Endometrial microvascular endothelial cells (primary cell): ENCODE measurements around the gene ZNF341. TPM values are rescaled to one million over a fixed set of nuclear protein-coding genes. Genes with fewer than 3 reads are reported as not detected.
"Not testable (repeated sequence)": the region's sequence is repeated elsewhere in the genome, so short reads cannot be mapped to it uniquely, and the experiment has no call there.

ENCODE experiments used
- in situ Hi-C: cut with HindIII; loops from 2 replicates; pipeline ENCODE4 v1.10.0; 2017; ENCODE audit warnings: low sequenced_read_pairs, low pct_unique_long_range_greater_than_20kb; ENCODE audit errors: inconsistent ontology term
- total RNA-seq: library from RNA; depleted of rRNA; stranded (reverse); fragments of >200 nt; gene quantifications from one replicate; pipeline ENCODE4 v1.2.3, GENCODE V29; 2015; ENCODE audit errors: inconsistent ontology term

ZNF341 gene
- total RNA-seq, 1 donor from 2014 or later = 1.1 TPM

GRCh38 chr20:33700696-33701441 is 30.9 kb upstream of the ZNF341 start:
- in situ Hi-C loops = not testable (repeated sequence)

DNA sequence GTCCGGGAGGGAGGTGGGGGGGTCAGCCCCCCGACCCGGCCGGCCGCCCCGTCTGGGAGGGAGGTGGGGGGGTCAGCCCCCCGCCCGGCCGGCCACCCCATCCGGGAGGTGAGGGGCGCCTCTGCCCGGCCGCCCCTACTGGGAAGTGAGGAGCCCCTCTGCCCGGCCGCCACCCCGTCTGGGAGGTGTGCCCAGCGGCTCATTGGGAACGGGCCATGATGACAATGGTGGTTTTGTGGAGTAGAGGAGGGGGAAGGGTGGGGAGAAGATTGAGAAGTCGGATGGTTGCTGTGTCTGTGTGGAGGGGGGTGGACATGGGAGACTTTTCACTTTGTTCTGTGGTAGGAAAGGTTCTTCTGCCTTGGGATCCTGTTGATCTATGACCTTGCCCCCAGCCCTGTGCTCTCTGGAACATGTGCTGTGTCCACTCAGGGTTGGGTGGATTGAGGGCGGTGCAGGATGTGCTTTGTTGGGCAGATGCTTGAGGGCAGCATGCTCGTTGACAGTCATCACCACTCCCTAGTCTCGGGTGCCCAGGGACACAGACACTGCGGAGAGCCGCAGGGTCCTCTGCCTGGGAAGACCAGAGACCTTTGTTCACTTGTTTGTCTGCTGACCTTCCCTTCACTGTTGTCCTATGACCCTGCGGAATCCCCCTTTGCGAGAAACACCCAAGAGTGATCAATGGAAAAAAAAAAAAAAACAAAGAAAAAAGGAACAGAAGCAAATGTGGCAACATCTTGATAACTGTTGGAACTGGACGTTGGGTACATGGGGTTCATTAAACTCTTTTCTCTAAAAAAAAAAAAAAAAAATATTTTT is 30.0 kb upstream of the ZNF341 start:
- in situ Hi-C loops = no loop called here

GRCh38 chr20:33702861-33703260 is 28.9 kb upstream of the ZNF341 start:
- in situ Hi-C loops = no loop called here

GRCh38 chr20:33703498-33704137 is 28.2 kb upstream of the ZNF341 start:
- in situ Hi-C loops = no loop called here

DNA sequence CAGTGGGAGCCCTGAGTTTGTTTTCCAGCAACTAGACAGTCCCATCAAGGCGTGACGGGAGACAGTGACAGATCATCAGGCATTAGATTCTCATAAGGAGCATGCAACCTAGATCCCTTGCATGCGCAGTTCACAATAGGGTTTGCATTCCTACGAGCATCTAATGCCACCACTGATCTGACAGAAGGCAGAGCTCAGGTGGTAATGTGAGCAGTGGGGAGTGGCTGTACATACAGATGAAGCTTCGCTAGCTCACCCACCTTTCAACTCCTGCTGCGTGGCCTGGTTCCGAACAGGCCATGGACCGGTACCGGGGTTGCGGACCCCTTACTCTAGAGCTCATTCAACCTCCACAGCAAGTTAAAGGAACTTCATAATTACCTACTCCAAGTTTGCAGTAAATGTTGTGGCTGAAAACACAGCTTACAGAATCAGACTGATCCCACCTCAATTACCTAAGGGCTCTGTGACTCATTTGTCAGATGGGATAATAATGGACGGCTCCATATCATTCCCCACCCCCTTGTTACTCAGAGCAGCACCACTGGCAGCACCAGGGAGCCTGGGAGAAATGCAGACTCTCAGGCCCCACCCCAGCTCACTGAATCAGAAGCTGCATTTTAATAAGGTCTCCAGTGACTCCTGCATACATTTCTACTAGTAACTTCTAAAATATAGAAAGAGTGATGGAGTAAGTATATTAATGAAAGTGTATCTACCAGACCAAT is 27.4 kb upstream of the ZNF341 start:
- in situ Hi-C loops = no loop called here

DNA sequence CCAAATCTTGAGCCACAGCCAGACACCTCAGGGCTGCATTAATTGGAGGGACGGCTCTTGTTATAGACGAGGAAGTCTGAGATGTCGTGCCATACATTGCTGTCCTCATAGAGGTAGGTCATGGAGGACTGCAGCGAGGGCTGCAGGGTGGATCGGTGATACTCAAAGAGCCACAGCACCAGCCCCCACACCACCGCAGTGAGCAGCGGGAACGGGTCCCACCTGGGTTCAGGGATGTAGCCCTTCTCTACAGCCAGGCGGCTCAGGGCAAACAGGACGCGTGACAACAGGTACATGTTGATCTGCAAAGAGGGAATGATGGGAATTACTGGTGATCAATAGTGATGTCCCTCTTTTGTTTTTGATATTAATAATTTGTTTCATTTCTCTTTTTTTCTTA is 24.1 kb upstream of the ZNF341 start:
- in situ Hi-C loops = no loop called here

- in situ Hi-C loops = no loop called here
Observed at GRCh38 chr20:33709398-33709797, 22.4 kb upstream of the ZNF341 start.

GRCh38 chr20:33709905-33710541 is 21.8 kb upstream of the ZNF341 start:
- in situ Hi-C loops = no loop called here

GRCh38 chr20:33710681-33711445 is 20.9 kb upstream of the ZNF341 start:
- in situ Hi-C loops = no loop called here

- in situ Hi-C loops = no loop called here
Observed at GRCh38 chr20:33711446-33711738, 20.4 kb upstream of the ZNF341 start.

GRCh38 chr20:33713865-33714367 is 17.9 kb upstream of the ZNF341 start:
- in situ Hi-C loops = no loop called here

GRCh38 chr20:33716498-33716897 is 15.3 kb upstream of the ZNF341 start:
- in situ Hi-C loops = no loop called here

DNA sequence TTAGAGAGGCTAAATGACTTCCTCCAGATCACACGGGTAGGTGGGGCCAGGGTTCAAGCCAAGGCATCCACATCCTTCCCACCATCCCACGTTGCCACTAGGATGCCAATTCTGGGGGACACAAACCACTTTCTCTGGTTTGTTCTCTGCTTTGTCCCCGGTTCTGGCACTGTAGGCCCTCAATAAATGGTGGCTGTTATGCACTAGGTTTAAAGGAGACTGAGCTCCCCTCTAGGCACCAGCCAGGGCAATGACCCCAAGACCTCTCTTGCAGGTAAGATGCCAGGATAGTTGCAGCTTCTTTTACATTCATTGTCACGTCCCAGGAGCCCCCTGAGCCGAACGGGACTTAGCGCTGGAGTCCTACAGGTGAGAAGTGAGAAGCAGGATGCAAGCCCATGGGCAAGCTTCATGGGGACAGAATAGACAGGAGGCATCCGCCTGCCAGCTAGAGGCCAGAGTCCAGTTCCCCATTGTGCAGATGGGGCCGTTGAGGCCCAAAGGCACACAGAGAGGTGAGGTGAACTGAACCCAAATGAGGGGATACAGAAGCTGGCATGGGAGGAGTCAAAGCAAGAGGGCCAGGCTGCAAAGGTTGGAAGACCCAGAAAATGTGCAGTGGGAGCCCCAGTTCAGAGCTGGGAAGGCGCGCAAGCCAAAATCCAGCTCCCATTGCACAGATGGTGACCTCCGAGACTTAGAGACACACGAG is 12.4 kb upstream of the ZNF341 start:
- in situ Hi-C loops = no loop called here

GRCh38 chr20:33719989-33720709 is 11.6 kb upstream of the ZNF341 start, which contains the start of gene PXMP4:
TSS of gene PXMP4 (minus strand) at chr20:33720310. CDS start at chr20:33720207, 103 bp downstream.
- in situ Hi-C loops = no loop called here

DNA sequence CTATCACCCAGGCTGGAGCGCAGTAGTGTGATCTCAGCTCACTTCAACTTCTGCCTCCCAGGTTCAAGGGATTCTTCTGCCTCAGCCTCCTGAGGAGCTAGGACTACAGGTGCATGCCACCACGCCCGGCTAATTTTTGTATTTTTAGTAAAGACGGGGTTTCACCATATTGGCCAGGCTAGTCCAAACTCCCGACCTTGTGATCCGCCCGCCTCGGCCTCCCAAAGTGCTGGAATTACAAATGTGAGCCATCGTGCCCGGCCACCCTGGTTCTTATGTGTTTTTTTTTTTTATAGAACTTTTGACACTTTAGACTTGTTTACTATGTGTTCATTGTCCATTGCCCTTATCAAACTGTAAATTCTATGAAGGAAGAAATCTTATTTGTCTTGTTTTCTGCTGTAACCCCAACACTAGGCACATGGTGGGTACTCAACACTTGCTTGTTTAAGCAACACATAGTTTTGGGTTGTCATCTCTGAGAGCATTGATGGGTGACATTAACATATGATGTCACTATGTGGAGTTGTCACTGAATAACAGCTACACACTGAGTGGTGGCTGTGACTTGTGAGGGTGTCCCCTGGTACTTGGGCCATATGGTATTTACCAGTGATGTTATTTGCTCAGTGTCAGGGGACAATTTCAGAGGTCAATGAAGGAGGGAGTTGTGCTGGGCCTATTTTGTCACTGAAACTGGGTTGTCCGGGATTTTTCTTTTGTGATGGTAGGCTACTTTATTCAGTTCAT is 10.2 kb upstream of the ZNF341 start:
- in situ Hi-C loops = no loop called here

DNA sequence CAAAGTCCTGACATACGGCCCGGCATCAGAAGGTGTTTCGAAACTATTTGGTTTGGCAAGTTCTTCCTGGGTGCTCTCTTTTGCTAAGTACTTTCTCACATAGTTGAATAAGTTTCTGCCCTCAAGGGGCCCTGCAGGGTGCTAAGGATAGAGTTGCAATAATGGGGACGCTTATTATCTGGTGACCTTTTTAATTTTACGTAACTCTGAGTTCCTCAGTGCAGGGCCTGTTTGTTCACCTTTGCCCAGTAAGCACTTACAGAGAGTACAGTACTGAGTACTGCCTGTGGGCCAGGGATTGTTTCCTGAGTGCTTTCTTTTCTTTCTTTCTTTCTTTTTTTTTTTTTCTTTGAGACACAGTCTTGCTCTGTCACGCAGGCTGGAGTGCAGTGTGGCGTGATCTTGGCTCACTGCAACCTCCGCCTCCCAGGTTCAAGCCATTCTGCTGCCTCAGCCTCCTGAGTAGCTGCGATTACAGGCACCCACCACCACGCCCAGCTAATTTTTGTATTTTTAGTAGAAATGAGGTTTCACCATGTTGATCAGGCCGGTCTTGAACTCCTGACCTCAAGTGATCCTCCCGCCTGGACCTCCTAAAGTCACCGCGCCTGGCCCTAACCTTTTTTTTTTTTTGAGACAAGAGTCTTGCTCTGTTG is 7.2 kb upstream of the ZNF341 start:
- in situ Hi-C loops = no loop called here
